ENCODE results near the gene MT1G. TPM values are rescaled to one million over a fixed set of nuclear protein-coding genes. Genes with fewer than 3 reads are reported as not detected.

Gene MT1G
- total RNA-seq, 1 experiment from 2014 or later: 2.2 TPM

- peaks cover 13% of the 10 kb centered on the region for H3K4me1 ChIP-seq (ENCODE audit: control insufficient read depth, insufficient read depth, low read length)
- BruUV-seq (replicated peaks): no TSS peak
- ChIA-PET CTCF (no interaction called here), POLR2A (no interaction called here)
- no peaks in the 10 kb centered on the region for H3K36me3 ChIP-seq (ENCODE audit: control insufficient read depth, insufficient read depth, low read length)
- TF ChIP-seq SIN3A (IDR thresholded peaks at IDR 0.05; ENCODE audit: borderline replicate concordance, insufficient read depth, low read depth, low read length) (no peak), CTCF (IDR thresholded peaks at IDR 0.05) (no peak), TCF7L2 (IDR thresholded peaks at IDR 0.05; ENCODE audit: low read depth, low read length) (no peak)
- ATAC-seq (peak; percentile 43; the same call in 1 of the 2 replicates), DNase-seq (ENCODE audit: low read depth, low spot score) (no peak)
- no peaks in the 10 kb centered on the region for H3K9me3 ChIP-seq (ENCODE audit: control insufficient read depth, insufficient read depth, low read depth, low read length)
- H3K4me3 ChIP-seq (ENCODE audit: low read depth in 2 of 2, low read length in 2 of 2): peak within 1 kb of the TSS; percentile 18 to 22; a peak in 3 of 4 replicates
- H3K27me3 ChIP-seq (ENCODE audit: control insufficient read depth, insufficient read depth, low read length): no peaks in the 10 kb centered on the region
- intact Hi-C loops (cut with micrococcal nuclease; ENCODE audit: unreplicated experiment): no loop called here
- H3K27ac ChIP-seq (ENCODE audit: low read length): peak within 1 kb of the TSS; percentile 39
- in situ Hi-C loops (cut with HindIII; ENCODE audit: low pct_unique_long_range_greater_than_20kb, low sequenced_read_pairs): no loop called here
These were observed 35.6 kb downstream of the MT1G start, which contains the start of gene MT1M for GRCh38 chr16:56632156-56632847. Gene MT1M (plus strand): TSS chr16:56632659. CDS start chr16:56632732, 73 bp downstream.

GRCh38 chr16:56631832-56632155, 36.1 kb downstream of the MT1G start:
- ChIA-PET CTCF (no interaction called here), POLR2A (no interaction called here)
- DNase-seq (ENCODE audit: low read depth, low spot score) (no peak), ATAC-seq (no peak)
- H3K36me3 ChIP-seq (ENCODE audit: control insufficient read depth, insufficient read depth, low read length): no peaks in the 10 kb centered on the region
- peak overlapping the region; percentile 39; the same call in 1 of the 2 replicates for H3K27ac ChIP-seq (ENCODE audit: low read length)
- no peaks in the 10 kb centered on the region for H3K9me3 ChIP-seq (ENCODE audit: control insufficient read depth, insufficient read depth, low read depth, low read length)
- intact Hi-C loops (cut with micrococcal nuclease; ENCODE audit: unreplicated experiment): no loop called here
- no peaks in the 10 kb centered on the region for H3K27me3 ChIP-seq (ENCODE audit: control insufficient read depth, insufficient read depth, low read length)
- peaks cover 13% of the 10 kb centered on the region for H3K4me1 ChIP-seq (ENCODE audit: control insufficient read depth, insufficient read depth, low read length)
- no TSS peak for BruUV-seq (replicated peaks)
- TF ChIP-seq REST (IDR thresholded peaks at IDR 0.05; ENCODE audit: insufficient read depth in 1 of 2, low read depth in 2 of 2, low read length in 1 of 2): no peak
- TF ChIP-seq TCF7L2 (IDR thresholded peaks at IDR 0.05; ENCODE audit: low read depth, low read length): no peak
- TF ChIP-seq SIN3A (IDR thresholded peaks at IDR 0.05; ENCODE audit: borderline replicate concordance, insufficient read depth, low read depth, low read length): no peak
- TF ChIP-seq CTCF (IDR thresholded peaks at IDR 0.05): no peak
- TF ChIP-seq POLR2AphosphoS5 (IDR thresholded peaks at IDR 0.05; ENCODE audit: low read depth, low read length): no peak
- peak overlapping the region; percentile 18 to 22; a peak in 3 of 4 replicates for H3K4me3 ChIP-seq (ENCODE audit: low read depth in 2 of 2, low read length in 2 of 2)
- in situ Hi-C loops (cut with HindIII; ENCODE audit: low pct_unique_long_range_greater_than_20kb, low sequenced_read_pairs): no loop called here

Measured in Panc1 (cell line).